Mucosa of rectum (tissue), 2 donors: ENCODE measurements around the gene RUNX1.

Experiments
- H3K27ac ChIP-seq, 2 donors: one replicate each; pipeline ENCODE4 v1.7.0; 2013; ENCODE audit warnings: inconsistent platforms in 2 of 2, low read depth in 2 of 2, low read length in 2 of 2
- H3K27me3 ChIP-seq, 2 donors: one replicate each; pipeline ENCODE4 v1.7.0; 2013; ENCODE audit warnings: low read length in 2 of 2; ENCODE audit not compliant: control insufficient read depth in 2 of 2, insufficient read depth in 2 of 2
- H3K36me3 ChIP-seq, 2 donors: one replicate each; pipeline ENCODE4 v1.7.0; 2013; ENCODE audit warnings: low read length in 2 of 2; ENCODE audit not compliant: control insufficient read depth in 2 of 2, insufficient read depth in 2 of 2
- H3K4me1 ChIP-seq, 2 donors: one replicate each; pipeline ENCODE4 v1.7.0; 2013; ENCODE audit warnings: low read length in 2 of 2, mild to moderate bottlenecking in 1 of 2; ENCODE audit not compliant: control insufficient read depth in 2 of 2, insufficient read depth in 2 of 2
- H3K4me3 ChIP-seq, 2 donors: one replicate each; pipeline ENCODE4 v1.7.0; 2013; ENCODE audit warnings: low read length in 2 of 2
- H3K9ac ChIP-seq, 2 donors: one replicate each; pipeline ENCODE4 v1.7.0; 2013; ENCODE audit warnings: low read length in 2 of 2, low read depth in 1 of 2, mild to moderate bottlenecking in 1 of 2
- H3K9me3 ChIP-seq, 2 donors: one replicate each; pipeline ENCODE4 v1.7.0; 2013; ENCODE audit warnings: low read length in 2 of 2; ENCODE audit not compliant: control insufficient read depth in 2 of 2
- donor health status: healthy.
- donor health status: Normal muscosa, but diverticular disease.

Gene RUNX1

GRCh38 chr21:35048183-35048601 is 910 bp downstream of the RUNX1 start:
- Histone ChIP-seq H3K27me3 (no peaks in the 10 kb centered on the region), H3K4me3 (peak overlapping the region; percentile 46 to 72), H3K27ac (peak overlapping the region; percentile 70 to 83), H3K9ac (peak overlapping the region; percentile 54 to 58), H3K4me1 (peaks cover 24 to 28% of the 10 kb centered on the region in 2 donors), H3K9me3 (no peaks in the 10 kb centered on the region), H3K36me3 (no peaks in the 10 kb centered on the region)

- Histone ChIP-seq H3K9me3 (no peaks in the 10 kb centered on the region), H3K9ac (peak overlapping the region in 1 of 2 donors; percentile 48), H3K4me1 (peaks cover 25 to 28% of the 10 kb centered on the region in 2 donors), H3K36me3 (no peaks in the 10 kb centered on the region), H3K4me3 (peak overlapping the region; percentile 50 to 72), H3K27me3 (no peaks in the 10 kb centered on the region), H3K27ac (peak overlapping the region; percentile 59 to 70)
Observed at GRCh38 chr21:35046880-35047229, 2.2 kb downstream of the RUNX1 start.

- no peaks in the 10 kb centered on the region for H3K27me3 ChIP-seq
- H3K9ac ChIP-seq = peak overlapping the region in 1 of 2 donors; percentile 9
- peaks cover 22 to 24% of the 10 kb centered on the region in 2 donors for H3K4me1 ChIP-seq
- H3K4me3 ChIP-seq = peak overlapping the region; percentile 10 to 72
- no peaks in the 10 kb centered on the region for H3K9me3 ChIP-seq
- H3K36me3 ChIP-seq = no peaks in the 10 kb centered on the region
- H3K27ac ChIP-seq = peak overlapping the region; percentile 9 to 59
Observed at GRCh38 chr21:35046263-35046624, 2.9 kb downstream of the RUNX1 start.

- H3K4me3 ChIP-seq = peak overlapping the region; percentile 10 to 72
- peak overlapping the region in 1 of 2 donors; percentile 9 for H3K9ac ChIP-seq
- H3K27ac ChIP-seq = peak overlapping the region; percentile 9 to 59
- H3K27me3 ChIP-seq = no peaks in the 10 kb centered on the region
- peaks cover 18 to 19% of the 10 kb centered on the region in 2 donors for H3K4me1 ChIP-seq
- no peaks in the 10 kb centered on the region for H3K9me3 ChIP-seq
- no peaks in the 10 kb centered on the region for H3K36me3 ChIP-seq
Observed at GRCh38 chr21:35045542-35046262, 3.4 kb downstream of the RUNX1 start.

- Histone ChIP-seq H3K4me3 (no peak overlapping the region), H3K9me3 (no peaks in the 10 kb centered on the region), H3K27ac (no peak overlapping the region), H3K4me1 (peaks cover 12 to 20% of the 10 kb centered on the region in 2 donors), H3K27me3 (no peaks in the 10 kb centered on the region), H3K9ac (no peak overlapping the region), H3K36me3 (no peaks in the 10 kb centered on the region)
Observed at GRCh38 chr21:35044770-35045541, 4.1 kb downstream of the RUNX1 start.

GRCh38 chr21:35044128-35044527 is 5.0 kb downstream of the RUNX1 start:
- Histone ChIP-seq H3K4me1 (peaks cover 14 to 21% of the 10 kb centered on the region in 2 donors), H3K9ac (no peak overlapping the region), H3K9me3 (no peaks in the 10 kb centered on the region), H3K27me3 (no peaks in the 10 kb centered on the region), H3K27ac (no peak overlapping the region), H3K36me3 (no peaks in the 10 kb centered on the region), H3K4me3 (no peak overlapping the region)

GRCh38 chr21:35043549-35043948 is 5.6 kb downstream of the RUNX1 start:
- no peak overlapping the region for H3K4me3 ChIP-seq
- H3K9me3 ChIP-seq = no peaks in the 10 kb centered on the region
- H3K9ac ChIP-seq = no peak overlapping the region
- H3K27ac ChIP-seq = no peak overlapping the region
- H3K36me3 ChIP-seq = no peaks in the 10 kb centered on the region
- no peaks in the 10 kb centered on the region for H3K27me3 ChIP-seq
- peaks cover 17 to 21% of the 10 kb centered on the region in 2 donors for H3K4me1 ChIP-seq

- H3K4me3 ChIP-seq = no peak overlapping the region
- no peaks in the 10 kb centered on the region for H3K27me3 ChIP-seq
- peaks cover 16 to 17% of the 10 kb centered on the region in 2 donors for H3K4me1 ChIP-seq
- H3K36me3 ChIP-seq = no peaks in the 10 kb centered on the region
- H3K27ac ChIP-seq = peak overlapping the region in 1 of 2 donors; percentile 5
- H3K9me3 ChIP-seq = no peaks in the 10 kb centered on the region
- H3K9ac ChIP-seq = no peak overlapping the region
Observed at GRCh38 chr21:35042836-35043235, 6.3 kb downstream of the RUNX1 start.

- H3K4me3 ChIP-seq = no peak overlapping the region
Observed at GRCh38 chr21:35041881-35042280, 7.2 kb downstream of the RUNX1 start.

GRCh38 chr21:35041122-35041521 is 8.0 kb downstream of the RUNX1 start:
- Histone ChIP-seq H3K27me3 (no peaks in the 10 kb centered on the region), H3K9me3 (no peaks in the 10 kb centered on the region), H3K9ac (no peak overlapping the region), H3K36me3 (no peaks in the 10 kb centered on the region), H3K4me3 (peak overlapping the region in 1 of 2 donors; percentile 23), H3K4me1 (peaks cover 12 to 17% of the 10 kb centered on the region in 2 donors), H3K27ac (no peak overlapping the region)

More at GRCh38 chr21:35041881-35042280, 7.2 kb downstream of the RUNX1 start:
- Histone ChIP-seq H3K36me3 (no peaks in the 10 kb centered on the region), H3K4me1 (peaks cover 14 to 17% of the 10 kb centered on the region in 2 donors), H3K27ac (no peak overlapping the region), H3K27me3 (no peaks in the 10 kb centered on the region), H3K9ac (no peak overlapping the region), H3K9me3 (no peaks in the 10 kb centered on the region)
